ENCODE data around the gene ADAMTS12. TPM values are rescaled to one million over a fixed set of nuclear protein-coding genes. Genes with fewer than 3 reads are reported as not detected.

ADAMTS12 gene
- total RNA-seq, 4 donors from 2014 or later = 2.3 to 6.0 (median 4.2) TPM

DNA sequence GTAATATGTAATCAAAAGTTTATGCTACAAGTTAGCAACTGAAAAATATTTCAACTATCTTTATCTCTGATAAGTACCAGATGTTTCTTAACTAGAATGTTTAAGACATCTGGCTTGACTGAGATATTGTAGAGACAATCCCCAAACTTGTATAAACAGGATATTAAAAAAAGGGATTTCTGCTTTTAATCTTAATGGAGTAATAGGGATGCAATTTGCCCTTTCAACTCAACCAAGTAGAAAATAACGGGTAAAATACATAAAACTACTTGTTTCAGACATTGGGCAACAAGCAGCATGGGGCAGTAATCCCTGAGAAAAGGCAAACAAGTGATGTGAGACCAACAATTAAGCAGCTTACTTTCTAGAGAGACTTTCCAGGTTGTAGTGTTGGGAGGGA lies 9.4 kb upstream of the ADAMTS12 start:
- Histone ChIP-seq H3K4me3 (no peak overlapping the region), H3K4me1 (no peaks in the 10 kb centered on the region), H3K9me3 (peaks cover 0 to 13% (median 6%) of the 10 kb centered on the region in 4 donors), H3K27me3 (no peaks in the 10 kb centered on the region), H3K36me3 (no peaks in the 10 kb centered on the region), H3K27ac (replicated peaks in 1 of 4) (no peak overlapping the region)
- intact Hi-C loops (cut with DNase I) = no loop called here
- TF ChIP-seq, protein P1, sequence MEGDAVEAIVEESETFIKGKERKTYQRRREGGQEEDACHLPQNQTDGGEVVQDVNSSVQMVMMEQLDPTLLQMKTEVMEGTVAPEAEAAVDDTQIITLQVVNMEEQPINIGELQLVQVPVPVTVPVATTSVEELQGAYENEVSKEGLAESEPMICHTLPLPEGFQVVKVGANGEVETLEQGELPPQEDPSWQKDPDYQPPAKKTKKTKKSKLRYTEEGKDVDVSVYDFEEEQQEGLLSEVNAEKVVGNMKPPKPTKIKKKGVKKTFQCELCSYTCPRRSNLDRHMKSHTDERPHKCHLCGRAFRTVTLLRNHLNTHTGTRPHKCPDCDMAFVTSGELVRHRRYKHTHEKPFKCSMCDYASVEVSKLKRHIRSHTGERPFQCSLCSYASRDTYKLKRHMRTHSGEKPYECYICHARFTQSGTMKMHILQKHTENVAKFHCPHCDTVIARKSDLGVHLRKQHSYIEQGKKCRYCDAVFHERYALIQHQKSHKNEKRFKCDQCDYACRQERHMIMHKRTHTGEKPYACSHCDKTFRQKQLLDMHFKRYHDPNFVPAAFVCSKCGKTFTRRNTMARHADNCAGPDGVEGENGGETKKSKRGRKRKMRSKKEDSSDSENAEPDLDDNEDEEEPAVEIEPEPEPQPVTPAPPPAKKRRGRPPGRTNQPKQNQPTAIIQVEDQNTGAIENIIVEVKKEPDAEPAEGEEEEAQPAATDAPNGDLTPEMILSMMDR (IDR thresholded peaks at IDR 0.05) = no peak
- no peak for TF ChIP-seq POLR2AphosphoS5 (IDR thresholded peaks at IDR 0.05)
- TF ChIP-seq EP300 (IDR thresholded peaks at IDR 0.05) = no peak
- TF ChIP-seq POLR2A (IDR thresholded peaks at IDR 0.05; ENCODE audit: low read depth) = no peak
- WGBS = 75% methylated on average over 1 of the region's 1 CpG
- no peak for DNase-seq (ENCODE audit: extremely low spot score)

DNA sequence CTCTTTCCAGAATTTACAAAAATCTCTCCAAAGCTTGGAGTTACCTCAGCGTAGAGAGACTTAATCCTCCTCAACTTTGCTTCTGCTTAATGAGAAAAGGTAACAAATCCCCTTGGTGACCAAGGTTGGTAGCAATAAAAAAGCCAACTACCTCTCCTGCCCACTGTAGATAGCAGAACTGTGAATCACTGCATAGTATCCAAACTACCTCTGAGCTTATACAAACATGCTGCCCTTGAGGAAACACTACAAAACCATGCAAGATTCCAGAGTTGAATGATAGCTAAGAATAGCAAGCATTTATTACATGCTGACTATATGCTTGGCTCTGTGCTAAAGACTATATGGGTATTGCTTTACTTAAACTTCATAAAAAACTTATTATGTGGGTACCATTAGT lies 2.8 kb upstream of the ADAMTS12 start:
- 92% methylated on average over 1 of the region's 1 CpG for WGBS
- H3K27me3 ChIP-seq = no peaks in the 10 kb centered on the region

DNA sequence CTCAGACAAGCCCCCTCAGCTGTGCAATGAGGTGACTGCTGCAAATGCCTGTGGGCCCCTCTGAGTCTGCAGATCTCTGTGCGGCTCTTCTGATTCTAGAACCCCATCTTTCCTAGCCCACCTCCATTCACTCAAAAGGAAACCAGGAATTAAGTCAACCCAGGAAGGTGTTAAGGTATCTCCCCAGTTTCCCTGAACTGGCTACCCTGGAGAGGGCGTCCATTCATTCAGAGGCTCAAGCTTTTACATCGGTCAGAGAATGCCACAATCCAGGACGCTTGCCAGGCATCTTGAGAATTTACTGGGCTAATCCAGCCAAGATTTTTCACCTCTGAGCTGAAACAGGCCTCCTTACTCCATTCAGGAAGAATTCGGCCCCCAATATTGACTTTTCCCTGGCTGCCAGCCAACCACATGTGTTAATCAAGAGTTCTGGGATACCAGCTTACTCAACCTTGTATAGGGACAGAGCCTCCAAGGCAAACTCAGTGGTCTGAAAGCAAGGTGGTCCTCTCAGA lies 889 bp upstream of the ADAMTS12 start:
- H3K36me3 ChIP-seq = no peaks in the 10 kb centered on the region
- H3K27ac ChIP-seq (replicated peaks in 1 of 4) = peak overlapping the region; percentile 67 to 84 (median 79)
- peaks cover 20 to 57% (median 51%) of the 10 kb centered on the region in 4 donors for H3K4me1 ChIP-seq
- H3K4me3 ChIP-seq = peak overlapping the region; percentile 57 to 66 (median 60)
- H3K9me3 ChIP-seq = no peaks in the 10 kb centered on the region
- DNase-seq (ENCODE audit: extremely low spot score) = no peak
- TF ChIP-seq, protein P1 (IDR thresholded peaks at IDR 0.05) = no peak
- TF ChIP-seq POLR2AphosphoS5 (IDR thresholded peaks at IDR 0.05) (peak; percentile 14 to 31), POLR2A (IDR thresholded peaks at IDR 0.05; ENCODE audit: low read depth) (no peak), EP300 (IDR thresholded peaks at IDR 0.05) (no peak)
- 20% methylated on average over 4 of the region's 5 CpGs for WGBS
- H3K27me3 ChIP-seq = no peaks in the 10 kb centered on the region
- intact Hi-C loops (cut with DNase I) = loop anchor here (2.0 kb wide), 1 partner anchor 452 kb away; the partner anchor contains the start of gene TARS1

More for the DNA sequence above, 2.8 kb upstream of the ADAMTS12 start:
- intact Hi-C loops (cut with DNase I) = no loop called here
- Histone ChIP-seq H3K4me3 (no peak overlapping the region), H3K27ac (replicated peaks in 1 of 4) (no peak overlapping the region), H3K9me3 (no peaks in the 10 kb centered on the region), H3K4me1 (peaks cover 20 to 38% (median 36%) of the 10 kb centered on the region in 4 donors), H3K36me3 (no peaks in the 10 kb centered on the region)
- TF ChIP-seq EP300 (IDR thresholded peaks at IDR 0.05) = no peak
- TF ChIP-seq POLR2AphosphoS5 (IDR thresholded peaks at IDR 0.05) = no peak
- TF ChIP-seq POLR2A (IDR thresholded peaks at IDR 0.05; ENCODE audit: low read depth) = no peak
- TF ChIP-seq, protein P1 (IDR thresholded peaks at IDR 0.05) = no peak
- no peak for DNase-seq (ENCODE audit: extremely low spot score)

DNA sequence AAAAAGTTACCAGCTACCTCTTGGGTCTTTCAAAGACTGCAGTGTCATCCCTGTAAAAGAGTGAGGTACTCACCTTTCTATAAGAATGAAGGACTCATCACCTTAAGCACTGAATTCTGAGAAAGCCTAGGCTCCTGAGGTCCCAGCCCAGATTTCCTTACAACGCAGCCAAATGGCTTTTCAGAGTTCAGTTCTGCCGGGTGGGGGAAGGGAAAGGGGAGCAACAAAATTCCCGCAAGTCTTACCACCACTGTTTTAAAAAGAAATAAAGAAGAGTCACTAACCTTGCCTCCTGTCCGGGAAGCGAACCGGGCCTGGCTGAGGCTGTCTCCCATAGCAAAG lies 373 bp downstream of the ADAMTS12 start:
- WGBS = 2% methylated on average over 6 of the region's 6 CpGs
- Histone ChIP-seq H3K9me3 (no peaks in the 10 kb centered on the region), H3K4me1 (peaks cover 20 to 59% (median 55%) of the 10 kb centered on the region in 4 donors), H3K4me3 (peak overlapping the region; percentile 57 to 66 (median 60)), H3K36me3 (no peaks in the 10 kb centered on the region), H3K27ac (replicated peaks in 1 of 4) (peak overlapping the region; percentile 67 to 84 (median 79)), H3K27me3 (no peaks in the 10 kb centered on the region)
- intact Hi-C loops (cut with DNase I) = no loop called here
- DNase-seq (ENCODE audit: extremely low spot score) = no peak
- TF ChIP-seq, protein P1 (IDR thresholded peaks at IDR 0.05) = no peak
- TF ChIP-seq POLR2AphosphoS5 (IDR thresholded peaks at IDR 0.05) (no peak), EP300 (IDR thresholded peaks at IDR 0.05) (no peak), POLR2A (IDR thresholded peaks at IDR 0.05; ENCODE audit: low read depth) (no peak)
